HEK293 (cell line): Measurements from ENCODE around the gene PROCA1.

ENCODE experiments used
- CTCF ChIA-PET: fragments of 350-600 bp; formaldehyde crosslinking; extraction: SDS; loops from one replicate; lab custom pipeline; 2021; ENCODE audit warnings: antibody characterized with exemption; lab: Yijun Ruan, JAX
- POLR2A ChIA-PET: fragments of 300-600 bp; formaldehyde crosslinking; extraction: SDS; loops from one replicate; lab custom pipeline; 2020; ENCODE audit warnings: antibody characterized with exemption, inconsistent platforms; lab: Yijun Ruan, JAX
- H3K27ac ChIP-seq: fragments of 200-500 bp; sonication (Bioruptor generic); 2 replicates; pipeline ENCODE4 v1.5.1; 2014; ENCODE audit warnings: low read depth, low read length, control low read depth, inconsistent platforms; ENCODE audit errors: extremely low read depth
- H3K36me3 ChIP-seq, 2 experiments: fragments of 200-500 bp in 1 of 2; sonication (Bioruptor generic) in 1 of 2; 1 replicate in 1 of 2; 2 replicates in 1 of 2; pipeline ENCODE4 v1.5.1; 2014 to 2017; ENCODE audit warnings: inconsistent platforms in 2 of 2, low read length in 2 of 2; ENCODE audit not compliant: control insufficient read depth in 2 of 2, insufficient read depth in 1 of 2
- H3K4me1 ChIP-seq: fragments of 200-500 bp; sonication (Bioruptor generic); 2 replicates; pipeline ENCODE4 v1.5.1; 2014; ENCODE audit warnings: mild to moderate bottlenecking, low read length, inconsistent platforms; ENCODE audit not compliant: control insufficient read depth, insufficient read depth
- H3K4me3 ChIP-seq: 2 replicates; pipeline ENCODE4 v1.5.1; 2011; ENCODE audit warnings: low read depth, mild to moderate bottlenecking, control low read depth, low read length, moderate library complexity
- H3K9me3 ChIP-seq: fragments of 200-500 bp; sonication (Bioruptor generic); 2 replicates; pipeline ENCODE4 v1.5.1; 2014; ENCODE audit warnings: low read depth, low read length, inconsistent platforms; ENCODE audit not compliant: control insufficient read depth, insufficient read depth
- BCL11A ChIP-seq: fragments of 450-650 bp; formaldehyde crosslinking; IDR thresholded peaks from 2 replicates; pipeline ENCODE4 v1.5.1; 2016; ENCODE audit warnings: low read depth, missing biosample characterization, missing genetic modification characterization
- GFI1B ChIP-seq: fragments of 450-650 bp; formaldehyde crosslinking; IDR thresholded peaks from 2 replicates; pipeline ENCODE4 v1.5.1; 2016; ENCODE audit warnings: missing biosample characterization, missing genetic modification characterization
- ZBTB1 ChIP-seq: fragments of 450-650 bp; formaldehyde crosslinking; IDR thresholded peaks from 2 replicates; pipeline ENCODE4 v1.5.1; 2016; ENCODE audit warnings: missing biosample characterization, missing genetic modification characterization
- ZFHX2 ChIP-seq: fragments of 450-650 bp; formaldehyde crosslinking; conservative IDR thresholded peaks from 2 replicates; pipeline ENCODE4 v1.5.1; 2016; ENCODE audit warnings: missing biosample characterization, missing genetic modification characterization
- ZNF221 ChIP-seq: fragments of 450-650 bp; formaldehyde crosslinking; IDR thresholded peaks from 2 replicates; pipeline ENCODE4 v1.5.1; 2017; ENCODE audit warnings: missing biosample characterization, missing genetic modification characterization, borderline replicate concordance
- ZNF24 ChIP-seq: fragments of 450-650 bp; formaldehyde crosslinking; IDR thresholded peaks from 2 replicates; pipeline ENCODE4 v1.5.1; 2016; ENCODE audit warnings: missing biosample characterization, missing genetic modification characterization
- ZNF324 ChIP-seq: fragments of 450-650 bp; formaldehyde crosslinking; IDR thresholded peaks from 2 replicates; pipeline ENCODE4 v1.5.1; 2016; ENCODE audit warnings: missing biosample characterization, missing genetic modification characterization
- ZNF37A ChIP-seq: fragments of 450-650 bp; IDR thresholded peaks from 2 replicates; pipeline ENCODE4 v1.5.1; 2018; ENCODE audit warnings: missing biosample characterization, missing genetic modification characterization
- ZNF791 ChIP-seq: fragments of 450-650 bp; formaldehyde crosslinking; IDR thresholded peaks from 2 replicates; pipeline ENCODE4 v1.5.1; 2016; ENCODE audit warnings: missing biosample characterization, missing genetic modification characterization
- TF ChIP-seq, protein P1 (sequence below): fragments of 450-650 bp; formaldehyde crosslinking; IDR thresholded peaks from 2 replicates; pipeline ENCODE4 v1.5.1; 2016; ENCODE audit warnings: missing biosample characterization, missing genetic modification characterization
- TF ChIP-seq, protein P2 (sequence below): fragments of 450-650 bp; formaldehyde crosslinking; IDR thresholded peaks from 2 replicates; pipeline ENCODE4 v1.5.1; 2017; ENCODE audit warnings: missing biosample characterization, missing genetic modification characterization
- TF ChIP-seq, protein P3 (sequence below): fragments of 450-650 bp; formaldehyde crosslinking; IDR thresholded peaks from 2 replicates; pipeline ENCODE4; 2016; ENCODE audit warnings: missing biosample characterization, missing genetic modification characterization
- TF ChIP-seq, protein P4 (sequence below): fragments of 450-650 bp; formaldehyde crosslinking; IDR thresholded peaks from 2 replicates; pipeline ENCODE4 v1.5.1; 2016; ENCODE audit warnings: missing biosample characterization, missing genetic modification characterization

PROCA1 gene

DNA sequence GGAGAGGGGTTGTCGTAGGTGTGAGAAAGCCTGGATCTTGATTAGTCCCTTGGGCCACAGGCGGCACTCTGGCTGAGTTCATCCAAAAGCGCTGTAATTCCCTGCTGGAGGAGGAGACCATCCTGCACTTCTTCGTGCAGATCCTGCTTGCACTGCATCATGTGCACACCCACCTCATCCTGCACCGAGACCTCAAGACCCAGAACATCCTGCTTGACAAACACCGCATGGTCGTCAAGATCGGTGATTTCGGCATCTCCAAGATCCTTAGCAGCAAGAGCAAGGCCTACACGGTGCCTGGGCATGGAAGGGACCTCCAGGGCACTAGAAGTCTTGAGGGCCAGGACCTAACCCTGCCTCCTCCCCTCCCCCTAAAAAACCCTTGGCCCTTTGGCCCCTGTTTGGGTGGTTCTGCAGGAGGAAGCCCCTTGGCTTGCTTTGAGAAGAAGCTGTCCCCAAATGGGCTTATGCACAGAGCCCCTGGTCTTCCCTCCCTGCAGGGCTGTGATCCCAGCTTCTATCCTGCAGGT, 23.1 kb upstream of the PROCA1 start:
- TF ChIP-seq, protein P1, sequence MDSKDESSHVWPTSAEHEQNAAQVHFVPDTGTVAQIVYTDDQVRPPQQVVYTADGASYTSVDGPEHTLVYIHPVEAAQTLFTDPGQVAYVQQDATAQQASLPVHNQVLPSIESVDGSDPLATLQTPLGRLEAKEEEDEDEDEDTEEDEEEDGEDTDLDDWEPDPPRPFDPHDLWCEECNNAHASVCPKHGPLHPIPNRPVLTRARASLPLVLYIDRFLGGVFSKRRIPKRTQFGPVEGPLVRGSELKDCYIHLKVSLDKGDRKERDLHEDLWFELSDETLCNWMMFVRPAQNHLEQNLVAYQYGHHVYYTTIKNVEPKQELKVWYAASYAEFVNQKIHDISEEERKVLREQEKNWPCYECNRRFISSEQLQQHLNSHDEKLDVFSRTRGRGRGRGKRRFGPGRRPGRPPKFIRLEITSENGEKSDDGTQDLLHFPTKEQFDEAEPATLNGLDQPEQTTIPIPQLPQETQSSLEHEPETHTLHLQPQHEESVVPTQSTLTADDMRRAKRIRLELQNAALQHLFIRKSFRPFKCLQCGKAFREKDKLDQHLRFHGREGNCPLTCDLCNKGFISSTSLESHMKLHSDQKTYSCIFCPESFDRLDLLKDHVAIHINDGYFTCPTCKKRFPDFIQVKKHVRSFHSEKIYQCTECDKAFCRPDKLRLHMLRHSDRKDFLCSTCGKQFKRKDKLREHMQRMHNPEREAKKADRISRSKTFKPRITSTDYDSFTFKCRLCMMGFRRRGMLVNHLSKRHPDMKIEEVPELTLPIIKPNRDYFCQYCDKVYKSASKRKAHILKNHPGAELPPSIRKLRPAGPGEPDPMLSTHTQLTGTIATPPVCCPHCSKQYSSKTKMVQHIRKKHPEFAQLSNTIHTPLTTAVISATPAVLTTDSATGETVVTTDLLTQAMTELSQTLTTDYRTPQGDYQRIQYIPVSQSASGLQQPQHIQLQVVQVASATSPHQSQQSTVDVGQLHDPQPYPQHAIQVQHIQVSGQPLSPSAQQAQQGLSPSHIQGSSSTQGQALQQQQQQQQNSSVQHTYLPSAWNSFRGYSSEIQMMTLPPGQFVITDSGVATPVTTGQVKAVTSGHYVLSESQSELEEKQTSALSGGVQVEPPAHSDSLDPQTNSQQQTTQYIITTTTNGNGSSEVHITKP: no peak
- no peak for TF ChIP-seq BCL11A (tag by site-specific recombination)
- 0 out of 2 replicates have a peak, but pooled peaks have one; percentile 20 for TF ChIP-seq ZFHX2
- TF ChIP-seq ZNF324 (tag by site-specific recombination): no peak
- TF ChIP-seq ZNF24 (tag by site-specific recombination): no peak
- ChIA-PET POLR2A (interaction anchor here (0.7 to 1.6 kb wide), 5 partner anchors 9 to 108 kb away, joined by 3 to 5 read pairs (median 4); partner anchors contain the start of genes RPL23A and TRAF4), CTCF (interaction anchor here (0.9 to 3.5 kb wide), 4 partner anchors 8 to 382 kb away, joined by 4 to 25 read pairs (median 6); partner anchors contain the start of gene TLCD1)
- H3K27ac ChIP-seq: no peak overlapping the region
- H3K4me3 ChIP-seq: no peak overlapping the region
- peaks cover 0 to 20% of the 10 kb centered on the region in 2 experiments; a peak in 2 of 3 replicates for H3K36me3 ChIP-seq
- no peaks in the 10 kb centered on the region for H3K4me1 ChIP-seq
- H3K9me3 ChIP-seq: no peaks in the 10 kb centered on the region

DNA sequence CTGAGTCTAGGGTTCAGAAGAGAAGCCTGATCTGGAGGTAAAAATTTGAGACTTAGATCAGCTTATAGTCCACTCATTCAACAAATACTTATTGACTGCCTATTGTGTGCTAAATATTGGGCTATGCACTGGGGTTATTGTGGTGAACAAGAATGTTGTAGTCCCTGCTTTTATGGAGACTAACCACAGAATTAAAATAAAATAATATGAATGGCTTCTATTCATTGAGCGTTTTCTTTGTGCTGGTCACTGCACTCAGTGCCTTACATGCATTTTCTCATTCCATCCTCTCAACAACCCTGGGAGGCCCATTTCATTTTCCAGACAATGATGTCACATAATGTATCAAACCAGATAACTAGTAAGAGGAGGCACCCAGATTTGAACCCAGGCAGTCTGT, 21.7 kb upstream of the PROCA1 start:
- no peak overlapping the region for H3K4me3 ChIP-seq
- H3K27ac ChIP-seq: no peak overlapping the region; the same call in 1 of the 2 replicates
- CTCF ChIA-PET: interaction anchor here (0.7 to 3.5 kb wide), 3 partner anchors 16 to 310 kb away, joined by 3 to 25 read pairs (median 3); no protein-coding TSS in a partner anchor
- POLR2A ChIA-PET: interaction anchor here (0.9 to 1.6 kb wide), 3 partner anchors 10 to 88 kb away, joined by 3 to 4 read pairs (median 3); partner anchors contain the start of gene BLTP2
- H3K36me3 ChIP-seq: peaks cover 0 to 7% of the 10 kb centered on the region in 2 experiments; a peak in 2 of 3 replicates
- TF ChIP-seq, protein P2, sequence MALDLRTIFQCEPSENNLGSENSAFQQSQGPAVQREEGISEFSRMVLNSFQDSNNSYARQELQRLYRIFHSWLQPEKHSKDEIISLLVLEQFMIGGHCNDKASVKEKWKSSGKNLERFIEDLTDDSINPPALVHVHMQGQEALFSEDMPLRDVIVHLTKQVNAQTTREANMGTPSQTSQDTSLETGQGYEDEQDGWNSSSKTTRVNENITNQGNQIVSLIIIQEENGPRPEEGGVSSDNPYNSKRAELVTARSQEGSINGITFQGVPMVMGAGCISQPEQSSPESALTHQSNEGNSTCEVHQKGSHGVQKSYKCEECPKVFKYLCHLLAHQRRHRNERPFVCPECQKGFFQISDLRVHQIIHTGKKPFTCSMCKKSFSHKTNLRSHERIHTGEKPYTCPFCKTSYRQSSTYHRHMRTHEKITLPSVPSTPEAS: no peak
- TF ChIP-seq ZFHX2: no peak
- no peak for TF ChIP-seq ZNF791
- TF ChIP-seq ZNF221 (tag by site-specific recombination): no peak
- no peak for TF ChIP-seq ZBTB1
- TF ChIP-seq, protein P3, sequence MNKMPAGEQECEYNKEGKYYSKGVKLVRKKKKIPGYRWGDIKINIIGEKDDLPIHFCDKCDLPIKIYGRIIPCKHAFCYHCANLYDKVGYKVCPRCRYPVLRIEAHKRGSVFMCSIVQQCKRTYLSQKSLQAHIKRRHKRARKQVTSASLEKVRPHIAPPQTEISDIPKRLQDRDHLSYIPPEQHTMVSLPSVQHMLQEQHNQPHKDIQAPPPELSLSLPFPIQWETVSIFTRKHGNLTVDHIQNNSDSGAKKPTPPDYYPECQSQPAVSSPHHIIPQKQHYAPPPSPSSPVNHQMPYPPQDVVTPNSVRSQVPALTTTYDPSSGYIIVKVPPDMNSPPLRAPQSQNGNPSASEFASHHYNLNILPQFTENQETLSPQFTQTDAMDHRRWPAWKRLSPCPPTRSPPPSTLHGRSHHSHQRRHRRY (tag by site-specific recombination): no peak
- TF ChIP-seq ZNF37A (tag by site-specific recombination): no peak
- TF ChIP-seq, all 188 proteins: peak for 0
- Histone ChIP-seq H3K4me1 (no peaks in the 10 kb centered on the region), H3K9me3 (no peaks in the 10 kb centered on the region)

DNA sequence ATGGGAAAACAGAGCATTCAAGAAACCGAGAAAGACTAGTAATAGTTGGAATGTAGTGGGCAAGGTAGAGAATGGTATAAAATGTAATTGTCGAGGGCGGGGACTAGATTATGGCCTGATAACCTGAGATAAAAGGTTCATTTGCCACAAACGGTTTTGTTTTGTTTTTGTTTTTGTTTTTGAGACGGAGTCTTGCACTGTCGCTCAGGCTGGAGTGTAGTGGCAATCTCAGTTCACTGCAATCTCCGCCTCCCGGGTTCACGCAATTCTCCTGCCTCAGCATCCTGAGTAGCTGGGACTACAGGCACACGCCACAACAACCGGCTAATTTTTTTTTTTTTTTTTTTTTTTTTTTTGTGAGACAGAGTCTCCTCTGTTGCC, 18.3 kb upstream of the PROCA1 start:
- H3K9me3 ChIP-seq: no peaks in the 10 kb centered on the region
- no peak overlapping the region for H3K4me3 ChIP-seq
- no peak overlapping the region for H3K27ac ChIP-seq
- no peak for TF ChIP-seq GFI1B (tag by site-specific recombination)
- TF ChIP-seq, protein P4, sequence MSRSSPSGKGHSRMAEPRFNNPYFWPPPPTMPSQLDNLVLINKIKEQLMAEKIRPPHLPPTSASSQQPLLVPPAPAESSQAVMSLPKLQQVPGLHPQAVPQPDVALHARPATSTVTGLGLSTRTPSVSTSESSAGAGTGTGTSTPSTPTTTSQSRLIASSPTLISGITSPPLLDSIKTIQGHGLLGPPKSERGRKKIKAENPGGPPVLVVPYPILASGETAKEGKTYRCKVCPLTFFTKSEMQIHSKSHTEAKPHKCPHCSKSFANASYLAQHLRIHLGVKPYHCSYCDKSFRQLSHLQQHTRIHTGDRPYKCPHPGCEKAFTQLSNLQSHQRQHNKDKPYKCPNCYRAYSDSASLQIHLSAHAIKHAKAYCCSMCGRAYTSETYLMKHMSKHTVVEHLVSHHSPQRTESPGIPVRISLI (tag by site-specific recombination): 0 out of 2 replicates have a peak, but pooled peaks have one; percentile 40
- ChIA-PET POLR2A (interaction anchor here (0.6 to 6.7 kb wide), 6 partner anchors 10 to 223 kb away, joined by 3 to 448 read pairs (median 36); partner anchors contain the start of genes PHF12, PROCA1, RPL23A and TRAF4), CTCF (interaction anchor here (3.9 to 13.6 kb wide), 3 partner anchors 17 to 170 kb away, joined by 61 to 445 read pairs (median 73); partner anchors contain the start of genes DHRS13, FLOT2 and TRAF4)
- peaks cover 0 to 4% of the 10 kb centered on the region in 2 experiments; a peak in 2 of 3 replicates for H3K36me3 ChIP-seq
- no peaks in the 10 kb centered on the region for H3K4me1 ChIP-seq
